Transverse colon (tissue), 4 donors: ENCODE measurements around the gene IL21.

Experiments used
- CTCF ChIP-seq, 5 experiments: fragments of 200-600 bp in 3 of 5; fragments of 450-650 bp in 2 of 5; sonication (generic) in 3 of 5; IDR thresholded peaks; 1 replicate in 2 of 5; 2 replicates in 3 of 5; pipeline ENCODE4 v1.5.1; 2016 to 2017; ENCODE audit warnings: antibody characterized with exemption in 5 of 5, inconsistent platforms in 3 of 5, mild to moderate bottlenecking in 2 of 5, moderate library complexity in 1 of 5
- EP300 ChIP-seq: sonication (generic); formaldehyde crosslinking; IDR thresholded peaks from one replicate; pipeline ENCODE4 v1.6.1; 2017; ENCODE audit warnings: antibody characterized with exemption, low read depth
- POLR2A ChIP-seq: fragments of 450-650 bp; IDR thresholded peaks from one replicate; pipeline ENCODE4 v1.6.1; 2016; ENCODE audit warnings: antibody characterized with exemption, mild to moderate bottlenecking, moderate library complexity
- POLR2AphosphoS5 ChIP-seq, 3 donors: sonication (generic); formaldehyde crosslinking; IDR thresholded peaks; one replicate each; pipeline ENCODE4 v1.6.1; 2016; ENCODE audit warnings: antibody characterized with exemption in 3 of 3

- TF ChIP-seq EP300: no peak
- no peak for TF ChIP-seq CTCF (IDR thresholded peaks at IDR 0.05)
- TF ChIP-seq POLR2A: no peak
- TF ChIP-seq POLR2AphosphoS5 (IDR thresholded peaks at IDR 0.05): no peak
Observed at GRCh38 chr4:122669911-122670738, 49.3 kb upstream of the IL21 start.
